A172 (cell line): ENCODE data around the gene TARS1. TPM values are rescaled to one million over a fixed set of nuclear protein-coding genes. Genes with fewer than 3 reads are reported as not detected.

Source experiments
- DNase-seq: peaks from one replicate; pipeline ENCODE4 v3.0.0-alpha.2; 2015; ENCODE audit warnings: low spot score
- total RNA-seq: library from RNA; depleted of rRNA; stranded (reverse); fragments of >200 nt; shearing (Covaris generic); gene quantifications from 2 replicates; pipeline ENCODE4 v1.2.3, GENCODE V29; 2014

Gene TARS1
- total RNA-seq, 1 experiment from 2014 or later: 434 TPM

- no peak for DNase-seq
Observed at GRCh38 chr5:33439905-33440481, 772 bp upstream of the TARS1 start.

GRCh38 chr5:33441241-33442177, 744 bp downstream of the TARS1 start:
- peak; percentile 68 for DNase-seq

GRCh38 chr5:33444542-33444941, 3.8 kb downstream of the TARS1 start:
- no peak for DNase-seq

GRCh38 chr5:33445798-33446197, 5.0 kb downstream of the TARS1 start:
- DNase-seq: no peak

GRCh38 chr5:33448118-33448517, 7.4 kb downstream of the TARS1 start:
- no peak for DNase-seq

GRCh38 chr5:33457126-33457525, 16.4 kb downstream of the TARS1 start:
- DNase-seq: no peak

GRCh38 chr5:33457817-33458216, 17.1 kb downstream of the TARS1 start:
- DNase-seq: no peak

GRCh38 chr5:33460210-33460609, 19.4 kb downstream of the TARS1 start:
- no peak for DNase-seq

- DNase-seq: no peak
Observed at GRCh38 chr5:33462456-33462855, 21.7 kb downstream of the TARS1 start.

GRCh38 chr5:33465120-33465519, 24.4 kb downstream of the TARS1 start:
- no peak for DNase-seq

GRCh38 chr5:33468775-33469435, 28.1 kb downstream of the TARS1 start:
- no peak for DNase-seq

- peak; percentile 52 for DNase-seq
Observed at GRCh38 chr5:33470544-33470943, 29.8 kb downstream of the TARS1 start.

GRCh38 chr5:33472805-33473409, 32.1 kb downstream of the TARS1 start:
- DNase-seq: no peak

- no peak for DNase-seq
Observed at GRCh38 chr5:33474004-33474403, 33.2 kb downstream of the TARS1 start.

- no peak for DNase-seq
Observed at GRCh38 chr5:33474931-33475499, 34.2 kb downstream of the TARS1 start.

- no peak for DNase-seq
Observed at GRCh38 chr5:33475706-33476105, 34.9 kb downstream of the TARS1 start.

GRCh38 chr5:33476992-33477391, 36.2 kb downstream of the TARS1 start:
- no peak for DNase-seq

GRCh38 chr5:33477816-33478215, 37.1 kb downstream of the TARS1 start:
- no peak for DNase-seq

GRCh38 chr5:33479311-33479710, 38.5 kb downstream of the TARS1 start:
- DNase-seq: no peak

GRCh38 chr5:33480876-33481275, 40.1 kb downstream of the TARS1 start:
- no peak for DNase-seq

- DNase-seq: no peak
Observed at GRCh38 chr5:33482335-33482734, 41.6 kb downstream of the TARS1 start.

- no peak for DNase-seq
Observed at GRCh38 chr5:33487236-33487635, 46.5 kb downstream of the TARS1 start.
